ENCODE results near the gene PRRT1B.

Gene PRRT1B

DNA sequence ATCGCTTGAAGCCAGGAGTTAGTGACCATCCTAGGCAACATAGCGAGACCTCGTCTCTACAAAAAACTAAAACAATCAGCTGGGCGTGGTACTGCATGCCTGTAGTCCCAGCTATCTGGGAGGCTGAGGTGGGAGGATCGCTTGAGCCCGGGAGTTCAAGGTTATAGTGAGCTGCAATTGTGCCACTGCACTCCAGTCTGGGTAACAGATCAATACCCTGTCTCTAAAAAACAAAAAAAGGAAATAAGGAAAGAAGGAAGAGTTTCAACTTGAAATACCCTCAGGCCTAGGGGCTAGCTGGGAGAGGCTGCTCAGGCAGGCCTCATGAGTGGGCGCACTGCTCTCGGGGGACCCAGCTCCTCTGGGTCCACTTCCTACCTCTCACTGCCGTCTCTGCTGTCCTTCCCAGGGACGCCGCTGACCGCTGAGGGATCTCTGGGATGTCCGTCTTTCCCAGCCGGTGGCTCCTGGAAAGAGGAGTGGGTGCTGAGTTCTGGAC lies 56.4 kb downstream of the PRRT1B start:
- ATAC-seq: no peak

DNA sequence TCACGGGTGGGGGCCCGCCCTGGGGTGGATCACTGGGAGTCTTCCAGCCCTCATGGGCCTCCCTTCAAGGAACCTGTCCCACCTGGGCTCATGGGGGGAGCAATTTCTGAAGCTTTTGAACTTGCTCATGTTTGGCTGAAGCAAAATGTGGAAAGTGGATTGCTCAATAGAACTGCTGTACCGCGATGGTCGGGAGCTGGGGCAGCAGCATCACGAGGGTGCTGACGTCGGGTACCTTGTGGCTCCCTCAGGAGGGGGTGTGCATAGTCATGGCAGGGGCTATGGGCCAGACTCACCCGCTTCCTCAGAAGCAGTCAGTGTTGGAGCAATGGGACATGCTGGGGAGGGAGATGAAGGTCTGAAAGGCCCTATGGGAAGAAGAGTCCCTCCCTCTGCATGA lies 57.9 kb downstream of the PRRT1B start:
- no peak for ATAC-seq

DNA sequence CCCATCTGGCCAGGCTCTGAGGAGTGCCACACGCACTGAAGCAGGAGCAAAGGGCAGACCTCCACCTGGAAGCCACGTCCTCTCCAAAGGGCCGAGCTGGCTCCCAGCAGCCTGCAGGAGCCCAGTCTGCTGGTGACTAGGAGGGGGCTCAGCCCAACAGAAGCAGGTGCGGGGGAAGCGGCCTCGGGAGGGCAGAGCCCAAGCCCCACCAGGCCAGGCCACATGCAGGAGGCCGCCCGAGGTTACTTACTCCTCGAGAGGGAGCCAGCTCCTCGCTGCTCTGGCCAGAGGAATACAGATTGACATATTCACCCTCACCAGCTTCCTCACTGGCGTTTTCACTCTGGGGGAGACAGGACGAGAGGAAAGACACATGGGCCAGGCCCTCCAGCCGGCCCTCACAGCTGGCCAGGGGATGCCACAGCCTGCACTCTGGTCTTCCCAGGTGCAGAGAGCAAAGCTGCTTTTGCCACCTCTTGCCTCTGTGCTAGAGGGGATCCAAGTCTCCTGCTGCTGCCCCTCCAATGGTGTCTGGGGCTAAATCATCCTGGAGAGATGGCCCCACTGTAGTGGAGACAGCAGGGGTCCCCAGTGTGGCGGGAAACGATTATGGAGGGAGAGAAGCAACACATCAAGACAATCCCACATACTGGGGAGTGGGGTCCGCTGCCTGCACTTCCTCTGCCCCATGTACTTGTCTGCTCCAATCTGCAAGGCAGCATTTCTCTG lies 58.6 kb downstream of the PRRT1B start:
- no peak for ATAC-seq

DNA sequence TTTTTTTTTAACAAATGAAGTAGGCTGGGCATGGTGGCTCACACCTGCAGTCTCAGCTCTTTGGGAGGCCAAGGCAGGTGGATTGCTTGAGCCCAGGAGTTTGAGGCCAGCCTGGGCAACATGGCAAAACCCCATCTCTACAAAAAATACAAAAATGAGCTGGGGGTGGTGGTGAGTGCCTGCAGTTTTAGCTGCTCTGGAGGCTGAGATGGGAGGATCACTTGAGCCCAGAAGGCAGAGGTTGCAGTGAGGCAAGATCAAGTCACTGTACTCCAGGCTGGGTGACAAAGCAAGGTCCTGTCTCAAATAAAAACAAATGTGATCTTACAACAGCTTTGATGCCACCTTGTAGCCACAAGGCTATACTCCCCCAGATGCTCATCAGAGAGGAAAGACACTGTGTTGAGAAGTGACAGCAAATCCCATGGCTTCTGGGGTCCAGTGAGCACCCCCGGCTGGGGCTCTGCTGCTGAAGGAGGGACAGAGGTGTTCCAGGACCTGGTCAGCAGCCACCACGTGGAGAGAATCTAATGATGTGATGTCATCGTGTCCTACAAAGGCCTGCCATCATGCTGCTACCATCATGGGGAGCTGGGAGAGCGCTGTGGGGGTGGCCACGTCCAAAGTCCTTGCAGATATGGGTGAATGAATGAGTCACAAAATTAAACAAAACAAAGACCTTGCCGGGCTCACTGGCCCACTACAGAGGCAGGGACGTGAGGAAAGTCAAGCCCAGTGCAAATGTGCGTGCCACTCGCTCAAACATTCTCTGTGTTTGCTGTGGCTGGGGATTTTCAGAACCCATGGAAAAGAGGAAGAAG lies 60.7 kb downstream of the PRRT1B start:
- no peak for ATAC-seq

DNA sequence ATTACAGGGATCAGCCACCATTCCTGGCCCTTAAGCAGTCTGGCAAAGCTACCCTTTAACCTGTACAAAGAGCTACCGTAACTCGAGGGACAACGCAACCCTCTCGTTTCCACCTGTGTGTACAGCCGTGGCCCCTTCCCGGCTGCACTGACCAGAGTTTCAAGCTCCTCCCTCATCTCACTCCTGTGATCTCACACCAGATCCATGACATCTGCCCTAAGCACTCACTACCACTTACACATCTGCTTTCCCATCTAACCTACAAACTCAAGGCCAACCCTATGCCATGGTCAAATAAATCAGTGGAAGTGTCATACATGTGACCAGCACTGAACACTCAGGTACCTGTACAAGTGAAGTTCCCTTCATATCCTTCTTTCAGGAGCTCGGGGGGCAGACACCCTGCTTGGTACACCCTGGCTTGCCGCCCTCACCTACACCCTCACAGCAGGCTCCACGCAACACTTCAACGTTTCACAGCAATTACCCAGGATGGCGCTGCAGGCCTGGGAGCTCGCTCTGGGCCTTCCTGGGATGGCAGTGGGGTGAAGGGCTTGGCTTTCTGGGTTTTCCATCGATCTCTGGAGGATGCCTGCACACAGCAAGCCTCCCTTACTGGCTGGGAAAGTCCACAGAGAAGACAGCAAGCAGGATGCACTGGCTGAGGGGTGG lies 61.7 kb downstream of the PRRT1B start:
- ATAC-seq: no peak

DNA sequence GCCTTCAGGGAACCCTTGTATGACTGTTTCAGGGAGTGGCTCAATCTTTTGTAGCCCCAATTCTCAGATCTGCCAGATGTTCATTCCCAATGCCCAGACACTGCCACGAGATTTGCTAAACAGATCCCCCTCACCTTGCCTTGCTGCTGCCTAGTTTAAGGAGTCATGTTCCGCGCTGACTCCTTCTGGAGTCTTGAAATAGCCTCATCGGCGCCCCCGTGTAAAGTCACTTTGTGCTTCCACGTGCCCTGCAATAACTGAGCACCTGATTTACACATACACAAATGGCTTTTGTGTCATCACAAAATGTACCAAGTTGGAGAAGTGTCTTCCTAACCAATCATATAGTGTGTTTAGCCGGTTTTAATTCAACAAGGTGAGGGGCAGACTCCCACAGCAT lies 62.3 kb downstream of the PRRT1B start:
- no peak for ATAC-seq

DNA sequence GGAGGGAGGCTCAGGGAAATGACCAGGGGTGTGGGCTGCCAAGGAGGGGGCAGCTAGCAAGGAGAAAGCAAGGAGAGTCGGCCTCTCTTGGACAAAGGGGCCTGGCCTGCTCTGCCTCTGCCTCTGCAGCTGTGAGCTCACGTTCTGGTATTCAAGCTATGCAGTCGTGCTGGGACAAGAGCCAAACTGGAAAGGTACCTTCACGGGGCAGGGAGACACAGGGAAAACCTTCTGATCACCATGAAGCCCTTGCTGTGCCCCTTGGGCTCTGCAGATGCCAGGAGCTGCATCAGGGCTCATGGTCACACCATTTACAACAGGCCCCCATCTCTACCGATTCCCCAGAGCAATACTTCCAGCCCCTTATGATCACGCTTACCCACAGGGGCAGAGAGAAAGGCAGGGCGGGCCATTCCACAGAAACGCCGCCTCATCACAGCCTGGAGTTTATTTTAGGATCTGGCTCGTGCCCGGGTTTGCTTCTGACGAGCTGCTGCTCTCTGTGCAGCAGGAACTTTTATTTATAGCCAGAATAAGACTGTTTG lies 63.2 kb downstream of the PRRT1B start:
- no peak for ATAC-seq
